NCI-H748 (cell line): Measurements from ENCODE around the gene ZCCHC14.
A peak's percentile ranks its signal among the peaks of the same experiment; 100 is the strongest.

Experiments used
- DNase-seq: peaks from one replicate; lab custom pipeline; 2025; ENCODE audit not compliant: unreplicated experiment; lab: John Stamatoyannopoulos, UW

Gene ZCCHC14

DNA sequence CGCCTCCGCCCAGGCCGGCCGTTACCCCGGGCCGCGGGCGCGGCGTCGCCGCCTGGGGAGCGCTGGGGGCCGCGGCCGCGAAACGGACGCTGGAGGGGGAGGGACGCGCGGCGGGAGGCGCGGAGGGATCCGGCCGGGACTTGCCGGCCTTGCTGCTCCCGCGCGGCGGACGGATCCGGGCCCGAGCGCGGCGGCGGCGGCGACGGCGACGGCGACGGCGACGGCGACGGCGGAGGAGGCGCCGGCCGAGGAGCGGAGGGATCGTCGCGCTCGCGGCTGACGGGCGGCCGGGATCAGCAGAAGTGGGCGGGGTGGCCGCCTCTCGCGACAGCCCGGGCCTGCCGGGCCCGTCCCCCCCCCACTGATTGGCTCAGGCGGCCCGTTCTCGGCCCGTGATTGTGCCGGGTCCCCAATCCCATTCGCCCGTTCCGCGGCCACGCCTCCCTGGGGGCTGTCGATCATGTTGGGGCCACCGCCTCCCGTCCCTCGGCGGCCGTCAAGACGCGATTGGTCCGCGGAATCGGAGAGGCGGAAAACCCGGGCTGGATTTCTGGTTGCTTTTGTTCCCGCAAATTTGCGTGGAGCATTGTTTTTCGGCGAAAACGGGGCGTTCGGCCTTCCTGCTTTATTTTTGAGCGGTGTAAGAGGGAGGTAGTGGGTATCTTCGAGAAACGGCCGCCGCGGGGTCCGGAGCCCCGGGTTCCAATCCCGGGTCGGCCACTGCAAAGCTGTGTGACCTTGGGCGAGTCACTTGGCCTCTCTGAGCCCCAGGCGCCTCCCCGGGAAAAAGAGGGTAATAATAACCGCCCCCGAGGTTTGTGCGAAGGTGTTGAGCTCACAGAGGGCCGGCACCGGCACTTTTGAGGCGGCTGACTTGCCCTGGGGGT lies at the start of gene ZCCHC14:
Gene ZCCHC14 (minus strand): TSS at position 304 of the 887 bp plus-strand sequence. CDS start 786 bp downstream, outside the sequence.
- DNase-seq = peak; percentile 96

- no peak for DNase-seq
These were observed 49.0 kb upstream of the ZCCHC14 start for GRCh38 chr16:87541872-87542234.

- peak; percentile 33 for DNase-seq
These were observed 48.5 kb upstream of the ZCCHC14 start for GRCh38 chr16:87541147-87541871.

- no peak for DNase-seq
These were observed 48.0 kb upstream of the ZCCHC14 start for GRCh38 chr16:87540897-87541146.

GRCh38 chr16:87540072-87540896 lies 47.5 kb upstream of the ZCCHC14 start:
- no peak for DNase-seq

DNA sequence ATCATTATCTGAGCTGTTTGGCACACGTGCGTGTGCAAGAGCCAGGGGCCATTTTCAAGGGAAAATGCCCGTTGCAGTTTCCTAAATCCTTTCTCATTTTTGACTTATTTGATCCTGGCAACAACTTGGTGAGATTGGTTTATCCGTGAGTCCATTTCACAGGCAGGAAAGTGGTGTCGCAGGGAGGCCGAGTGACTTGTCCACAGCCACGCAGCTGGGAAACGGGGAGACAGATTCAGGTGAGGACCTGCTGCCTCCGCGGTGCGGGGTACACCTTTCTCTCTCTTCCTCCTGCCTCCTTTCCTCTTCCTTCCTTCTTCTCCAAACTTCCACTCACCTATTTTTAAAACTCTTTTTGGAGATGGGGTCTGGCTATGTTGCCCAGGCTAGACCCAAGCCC lies 46.3 kb upstream of the ZCCHC14 start:
- no peak for DNase-seq

DNA sequence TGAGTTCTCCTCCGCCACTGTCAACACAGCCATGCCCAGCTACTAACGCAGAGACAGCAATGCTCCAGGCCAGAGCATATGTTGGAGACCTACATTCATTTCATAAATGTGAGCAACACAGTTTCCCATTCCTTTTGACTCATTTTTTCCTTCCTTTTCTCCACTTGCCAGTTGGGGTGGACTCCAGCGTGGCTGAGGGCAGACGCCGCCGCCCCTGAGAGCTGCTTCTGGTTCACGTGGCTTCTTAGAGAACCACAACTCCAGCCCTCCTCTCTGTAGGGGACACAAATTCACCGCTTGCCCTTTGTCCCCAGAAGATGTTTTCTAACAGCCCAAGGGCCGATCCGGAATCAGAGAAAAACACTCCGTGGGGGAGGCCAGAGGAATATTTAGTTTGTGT lies 45.8 kb upstream of the ZCCHC14 start:
- no peak for DNase-seq

DNA sequence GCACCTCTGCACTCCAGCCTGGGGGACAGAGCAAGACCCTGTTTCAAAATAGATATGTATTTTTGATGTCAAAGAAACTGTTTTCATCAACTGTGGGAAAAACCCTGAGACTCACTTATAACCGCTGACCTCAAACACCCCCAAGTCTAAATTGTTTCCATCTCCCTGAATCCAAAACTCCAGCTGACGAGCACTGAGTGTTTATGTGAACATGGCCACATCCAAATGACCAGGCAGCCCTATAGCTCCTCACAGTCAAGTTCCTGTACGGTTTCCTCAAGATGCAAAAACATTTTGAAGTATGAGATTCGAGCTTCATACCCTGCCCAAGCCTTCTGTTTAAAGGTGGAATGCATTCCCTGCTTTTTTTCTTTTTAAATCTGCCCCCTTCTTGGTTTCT lies 45.3 kb upstream of the ZCCHC14 start:
- no peak for DNase-seq

- no peak for DNase-seq
These were observed 43.9 kb upstream of the ZCCHC14 start for GRCh38 chr16:87536795-87537142.

DNA sequence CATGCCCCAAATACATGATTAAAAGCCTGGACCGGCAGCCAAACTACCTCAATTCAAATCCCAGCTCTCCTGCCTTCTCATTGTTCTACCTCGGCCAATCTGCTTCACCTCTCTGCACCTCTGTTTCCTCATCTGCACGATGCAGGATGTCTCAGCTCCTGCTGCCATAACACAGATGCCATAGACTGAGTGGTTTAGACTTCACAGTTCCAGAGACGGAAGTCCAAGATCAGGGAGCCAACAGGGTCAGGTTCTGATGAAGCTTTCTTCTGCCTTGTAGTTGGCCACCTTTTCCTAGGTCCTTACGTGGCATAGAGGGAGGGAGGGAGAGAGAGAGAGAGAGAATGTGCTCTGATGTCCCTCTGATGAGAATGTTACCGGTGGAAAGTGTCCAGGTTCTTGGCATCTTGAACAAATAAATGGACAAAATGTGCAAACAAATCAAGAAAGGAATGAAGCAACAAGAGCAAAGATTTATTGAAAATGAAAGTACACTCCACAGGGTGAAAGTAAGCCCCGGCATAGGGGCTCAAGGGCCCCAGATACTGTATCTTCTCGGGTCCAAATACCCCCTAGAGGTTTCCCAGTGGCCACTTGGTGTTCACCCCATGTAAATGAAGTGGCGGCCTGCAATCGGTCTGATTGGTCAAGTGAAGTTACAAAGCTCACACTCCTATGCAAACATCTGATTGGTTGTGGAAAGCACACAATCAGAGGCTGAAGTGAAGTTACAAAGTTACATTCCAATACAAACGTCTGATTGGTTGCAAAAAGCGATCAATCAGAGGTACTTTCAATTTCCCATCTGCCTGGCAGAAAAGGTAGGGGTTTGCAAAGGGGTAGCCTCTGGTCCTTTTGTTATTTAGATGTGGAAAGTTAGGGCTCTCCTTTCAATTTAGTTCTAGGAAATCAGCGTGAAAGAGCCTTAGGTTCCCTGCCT lies 43.3 kb upstream of the ZCCHC14 start:
- no peak for DNase-seq

GRCh38 chr16:87535457-87535854 lies 42.6 kb upstream of the ZCCHC14 start:
- no peak for DNase-seq

GRCh38 chr16:87534751-87535150 lies 41.9 kb upstream of the ZCCHC14 start:
- DNase-seq = no peak

DNA sequence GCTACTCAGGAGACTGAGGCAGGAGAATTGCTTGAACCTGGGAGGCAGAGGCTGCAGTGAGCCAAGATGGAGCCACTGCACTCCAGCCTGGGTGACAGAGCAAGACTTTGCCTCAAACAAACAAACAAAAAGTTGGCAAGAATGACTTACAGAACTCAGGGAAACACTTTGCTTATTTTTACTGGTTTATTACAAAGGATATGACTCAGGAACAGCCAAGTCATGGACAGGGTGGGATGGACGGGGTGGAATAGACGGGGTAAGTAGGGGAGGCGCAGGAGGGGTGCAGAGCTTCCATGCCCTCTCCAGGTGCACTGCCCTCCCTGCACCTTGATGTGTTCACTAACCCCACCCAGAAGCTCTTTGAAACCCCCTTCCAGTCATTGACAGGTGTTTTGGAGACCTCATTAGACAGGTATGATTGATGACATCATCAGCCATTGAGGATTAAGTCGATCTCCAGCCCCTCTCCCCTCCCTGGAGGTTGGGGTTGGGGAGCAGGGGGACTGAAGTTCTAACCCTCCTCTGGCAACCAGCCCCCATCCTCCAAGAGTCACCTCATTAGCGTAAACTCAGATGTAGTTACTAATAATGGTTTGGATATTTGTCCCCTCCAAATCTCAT lies 41.3 kb upstream of the ZCCHC14 start:
- DNase-seq = no peak

DNA sequence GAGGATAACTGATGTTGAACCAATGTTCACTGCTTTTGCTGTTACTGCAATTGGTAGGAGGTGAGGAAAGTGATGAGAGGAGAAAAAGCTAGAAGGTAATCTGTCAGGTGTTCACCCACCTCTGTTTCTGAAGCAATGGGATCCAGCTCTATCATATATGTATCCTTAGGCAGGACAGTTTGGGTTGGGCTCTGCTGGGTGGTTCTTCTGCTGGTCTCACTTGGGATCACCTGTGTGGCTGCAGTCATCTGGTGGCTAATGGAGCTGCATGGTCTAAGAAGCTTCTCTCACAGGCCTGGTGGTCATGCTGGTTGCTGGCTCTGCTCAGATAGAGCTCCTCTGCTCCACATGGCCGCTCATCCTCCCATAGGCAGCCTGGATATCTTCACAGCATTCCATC lies 40.2 kb upstream of the ZCCHC14 start:
- no peak for DNase-seq

DNA sequence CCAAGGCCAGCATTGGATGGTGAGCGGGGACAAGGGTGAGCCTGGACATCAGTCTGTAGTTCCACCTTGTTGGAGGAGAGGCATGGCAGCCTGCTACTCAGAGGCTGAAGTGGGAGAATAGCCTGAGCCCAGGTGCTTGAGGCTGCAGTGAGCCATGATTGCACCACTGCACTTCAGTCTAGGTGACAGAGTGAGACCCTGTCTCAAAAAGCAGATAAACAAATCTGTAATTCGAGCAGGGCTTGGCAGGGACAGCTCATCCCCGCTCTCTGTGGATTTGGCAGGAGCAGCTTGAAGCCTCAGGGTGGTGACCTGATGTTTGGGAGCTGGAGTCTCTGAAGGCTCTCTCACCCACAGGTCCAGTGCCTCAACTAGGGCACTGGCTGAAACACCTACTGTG lies 38.6 kb upstream of the ZCCHC14 start:
- peak; percentile 4 for DNase-seq

GRCh38 chr16:87528690-87529579 lies 36.1 kb upstream of the ZCCHC14 start:
- DNase-seq = no peak

DNA sequence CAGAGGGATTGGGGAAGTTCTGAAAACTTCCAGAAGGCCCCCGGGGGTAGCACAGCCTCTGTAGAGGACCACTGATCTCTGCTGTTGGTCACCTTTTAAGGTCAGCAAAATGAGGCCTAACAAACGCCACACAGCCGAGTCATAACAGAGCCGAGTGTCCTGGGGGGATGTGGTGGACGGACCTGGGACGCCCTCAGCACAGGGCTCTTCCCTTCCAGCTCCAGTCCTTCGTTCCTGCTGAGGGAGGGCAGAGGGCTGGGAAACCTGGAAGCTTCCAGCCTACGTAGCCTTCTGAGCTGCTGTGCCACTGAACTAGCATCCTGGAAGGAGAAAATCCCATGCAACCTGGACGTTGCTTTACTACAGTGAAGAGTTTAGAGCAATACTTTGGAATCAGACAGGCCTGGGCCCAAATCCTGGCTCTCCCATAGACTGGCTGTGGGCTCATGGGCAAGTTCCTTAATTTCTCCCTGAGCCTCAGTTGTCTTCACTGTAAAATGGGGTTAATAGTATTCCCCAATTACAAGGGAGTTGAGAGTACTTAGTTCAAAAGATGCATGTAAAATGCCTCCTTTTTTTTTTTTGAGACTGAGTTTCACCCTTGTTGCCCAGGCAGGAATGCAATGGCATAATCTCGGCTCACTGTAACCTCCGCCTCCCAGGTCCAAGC lies 34.4 kb upstream of the ZCCHC14 start:
- DNase-seq = no peak

GRCh38 chr16:87526238-87526947 lies 33.6 kb upstream of the ZCCHC14 start:
- DNase-seq = no peak
